Fibroblast of peridontal ligament (primary cell): ENCODE data around the gene PEA15.
A peak's percentile ranks its signal among the peaks of the same experiment; 100 is the strongest.

Source experiments
- DNase-seq: peaks from one replicate; pipeline ENCODE4 v3.0.0-alpha.2; 2010; ENCODE audit errors: extremely low read depth

Gene PEA15

GRCh38 chr1:160208557-160209320 is 3.6 kb downstream of the PEA15 start:
- DNase-seq, result no peak

DNA sequence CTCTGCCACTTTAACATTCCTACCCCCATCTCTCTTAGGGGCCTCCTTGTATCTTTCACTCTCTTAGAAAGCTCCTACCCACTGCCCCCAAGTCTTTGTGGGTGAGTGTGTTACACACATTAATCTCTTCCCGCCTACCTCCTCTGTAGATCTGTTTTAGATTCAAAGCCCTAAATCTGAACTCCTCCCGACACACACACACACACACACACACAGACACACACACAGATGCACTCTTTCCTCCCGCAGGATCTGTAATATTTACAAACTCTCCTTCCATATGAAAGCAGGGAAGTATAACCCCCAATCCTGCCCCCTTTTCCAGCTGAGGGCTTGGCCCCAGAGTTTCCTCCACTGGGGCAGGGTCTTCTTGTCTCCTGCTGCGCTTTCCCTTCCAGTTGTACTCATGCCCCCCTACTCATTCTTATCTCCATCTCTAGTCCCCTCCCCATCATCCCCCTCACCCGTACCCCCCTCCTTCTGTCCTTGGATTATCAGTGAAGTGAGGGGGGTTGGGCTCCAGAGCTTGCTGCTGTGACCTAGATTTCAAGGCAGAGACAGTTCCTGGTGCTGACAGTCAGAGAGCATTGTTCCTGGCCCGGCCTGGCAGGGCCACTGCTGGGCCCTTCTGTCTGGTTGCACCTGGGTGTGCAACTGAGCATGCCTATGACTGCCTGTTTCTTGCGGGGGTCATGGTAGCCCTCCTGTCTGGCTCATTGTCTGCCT is 4.3 kb downstream of the PEA15 start:
- peak; percentile 28 for DNase-seq

DNA sequence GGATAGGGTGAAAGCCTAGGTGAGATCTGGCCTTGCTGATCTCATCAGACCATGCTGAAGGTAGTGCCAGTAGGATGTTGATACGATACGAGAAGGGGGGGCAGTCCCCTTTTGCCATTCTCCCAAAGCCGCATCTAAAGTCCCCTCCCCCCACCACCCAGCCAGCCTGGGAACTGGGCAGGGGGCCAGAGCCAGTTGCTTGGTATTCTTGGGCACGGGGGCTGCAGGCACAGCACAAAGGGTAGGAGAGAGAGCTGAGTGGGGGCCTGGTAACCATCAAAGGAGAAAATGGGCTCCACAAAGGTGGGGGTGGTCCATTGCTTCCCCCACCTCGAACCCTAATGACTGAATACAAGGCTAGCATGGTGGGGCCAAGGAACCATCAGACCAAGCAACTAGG is 5.4 kb downstream of the PEA15 start:
- no peak for DNase-seq

DNA sequence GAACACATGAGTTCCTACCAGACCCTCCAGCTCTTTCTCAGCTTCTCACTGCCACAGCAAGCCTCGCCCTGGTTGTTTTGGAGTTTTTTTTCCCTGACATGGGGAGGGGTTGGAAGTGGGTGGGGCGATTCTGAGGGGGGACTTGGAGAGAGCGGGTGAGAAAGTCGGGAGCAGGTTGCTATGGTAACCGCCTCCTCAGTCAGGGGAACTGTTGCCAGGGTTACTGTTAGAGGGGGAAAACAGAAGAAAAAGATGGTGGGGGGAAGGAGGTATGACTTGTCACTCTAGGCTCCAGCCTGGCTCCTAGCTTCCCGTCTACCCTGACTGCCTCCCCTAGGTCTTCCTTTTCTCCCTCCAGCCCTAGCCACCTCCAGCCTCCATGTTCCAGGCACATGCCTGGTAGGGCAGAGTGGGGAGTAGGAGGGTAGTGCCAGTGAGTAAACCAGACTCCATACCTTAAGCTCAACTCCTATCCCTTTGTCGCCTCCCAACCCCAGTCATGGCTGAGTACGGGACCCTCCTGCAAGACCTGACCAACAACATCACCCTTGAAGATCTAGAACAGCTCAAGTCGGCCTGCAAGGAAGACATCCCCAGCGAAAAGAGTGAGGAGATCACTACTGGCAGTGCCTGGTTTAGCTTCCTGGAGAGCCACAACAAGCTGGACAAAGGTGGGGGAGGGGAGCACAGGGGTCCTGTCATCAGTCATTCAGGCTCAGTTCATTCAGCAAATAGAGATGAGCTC is 6.0 kb downstream of the PEA15 start:
- no peak for DNase-seq

DNA sequence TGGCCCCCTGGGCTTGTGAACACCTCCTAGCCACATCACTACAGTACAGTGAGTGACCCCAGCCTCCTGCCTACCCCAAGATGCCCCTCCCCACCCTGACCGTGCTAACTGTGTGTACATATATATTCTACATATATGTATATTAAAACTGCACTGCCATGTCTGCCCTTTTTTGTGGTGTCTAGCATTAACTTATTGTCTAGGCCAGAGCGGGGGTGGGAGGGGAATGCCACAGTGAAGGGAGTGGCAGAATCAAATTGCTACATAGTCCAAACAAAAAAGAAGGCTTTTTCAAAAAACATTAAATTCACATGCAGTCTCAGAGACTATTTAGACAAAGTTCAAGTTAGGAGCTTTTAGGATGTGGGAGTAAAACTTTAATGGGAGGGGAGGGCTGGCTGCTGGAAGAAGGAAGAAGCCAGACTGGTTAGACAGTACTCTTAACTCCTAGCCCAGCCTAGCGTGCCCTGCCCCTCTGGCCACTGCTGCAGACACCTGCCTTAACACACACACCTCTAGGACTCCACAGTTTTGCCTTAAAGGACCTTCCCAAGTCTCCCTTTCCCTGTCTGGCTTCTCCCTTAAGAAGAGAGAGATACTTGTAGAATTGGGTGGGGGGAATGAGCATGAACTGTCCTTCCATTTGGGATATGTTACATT is 9.4 kb downstream of the PEA15 start:
- DNase-seq, result no peak

- DNase-seq, result no peak
These were observed 11.1 kb downstream of the PEA15 start for GRCh38 chr1:160216301-160216700.

- DNase-seq, result peak; percentile 47
These were observed 12.4 kb downstream of the PEA15 start for GRCh38 chr1:160217481-160218051.

GRCh38 chr1:160219062-160219929 is 14.1 kb downstream of the PEA15 start:
- peak; percentile 87 for DNase-seq

- DNase-seq, result no peak
These were observed 15.1 kb downstream of the PEA15 start for GRCh38 chr1:160220301-160220700.

DNA sequence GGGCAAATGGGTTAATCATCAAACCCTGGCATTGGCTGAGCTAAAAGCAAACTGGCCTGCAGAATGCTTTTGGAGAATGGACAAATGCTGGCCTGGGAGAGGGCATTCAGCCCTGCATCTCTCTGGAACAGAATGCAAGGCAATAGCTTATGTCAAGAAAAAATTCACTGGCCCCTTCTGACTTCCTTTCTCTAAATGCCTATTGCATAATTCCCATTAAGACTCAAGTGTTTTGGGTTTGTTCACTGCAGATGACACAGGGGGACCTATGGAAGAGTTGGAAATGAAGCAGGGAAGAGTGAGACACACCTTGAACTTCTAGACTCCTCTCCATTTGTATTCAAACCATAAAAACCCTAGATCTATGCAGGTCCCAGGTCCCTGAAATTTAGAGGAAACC is 15.9 kb downstream of the PEA15 start:
- peak; percentile 8 for DNase-seq

DNA sequence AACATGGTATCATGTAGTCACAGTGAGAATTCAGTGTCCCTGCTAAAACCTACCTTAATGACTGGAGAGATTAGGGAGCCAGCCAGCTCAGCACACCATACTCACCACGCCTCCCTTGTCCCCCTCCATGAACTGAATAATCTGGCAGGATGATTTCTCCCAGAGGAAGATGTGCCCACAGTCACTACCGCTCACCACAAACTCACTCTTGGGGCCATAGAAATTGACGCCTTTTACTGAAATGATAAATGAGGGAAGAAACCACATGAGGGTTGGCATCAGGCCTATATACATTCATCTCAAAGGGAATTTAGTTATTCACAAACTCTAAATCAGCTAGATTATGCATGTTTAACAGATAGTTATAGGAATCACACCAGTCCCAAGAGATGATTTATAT is 17.4 kb downstream of the PEA15 start:
- no peak for DNase-seq

- no peak for DNase-seq
These were observed 19.4 kb downstream of the PEA15 start for GRCh38 chr1:160224606-160225005.

DNA sequence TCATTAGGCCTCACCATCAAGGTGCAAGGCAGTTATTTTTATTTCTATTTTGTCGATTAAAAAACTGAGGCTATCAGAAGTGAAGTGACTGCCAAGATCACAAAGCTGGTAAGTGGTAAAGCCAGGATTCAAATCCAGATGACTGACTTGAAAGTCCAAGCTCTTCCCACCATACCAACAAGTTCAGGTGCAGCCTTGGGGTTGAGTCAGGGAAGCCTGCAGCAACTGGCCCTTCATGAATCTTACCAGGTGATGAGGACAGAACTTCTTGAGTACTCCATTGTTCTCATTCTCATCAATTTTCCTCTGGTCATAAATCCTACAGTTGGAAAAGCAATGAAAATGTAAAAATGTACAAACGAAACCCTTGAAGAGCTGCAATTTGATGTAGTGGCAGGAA is 20.2 kb downstream of the PEA15 start:
- no peak for DNase-seq

- no peak for DNase-seq
These were observed 21.4 kb downstream of the PEA15 start for GRCh38 chr1:160226623-160227022.

GRCh38 chr1:160227034-160227433 is 21.9 kb downstream of the PEA15 start:
- no peak for DNase-seq

DNA sequence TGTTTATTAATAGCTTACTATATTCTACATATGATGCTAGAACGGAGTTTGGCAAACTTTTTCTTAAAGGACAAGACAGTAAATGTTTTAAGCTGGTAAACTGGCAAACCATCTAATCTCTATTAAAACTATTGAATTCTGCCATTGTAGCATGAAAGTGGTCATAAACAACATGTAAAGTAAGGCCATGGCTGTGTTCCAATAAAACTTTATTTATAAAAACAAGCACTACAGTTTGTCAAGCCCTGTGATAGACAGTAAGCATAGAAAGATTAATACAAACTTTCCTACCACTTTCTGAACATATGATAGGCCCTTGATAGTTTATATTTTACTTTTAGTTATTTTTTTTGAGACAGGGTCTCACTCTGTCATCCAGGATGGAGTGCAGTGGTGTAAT is 22.4 kb downstream of the PEA15 start:
- DNase-seq, result no peak

DNA sequence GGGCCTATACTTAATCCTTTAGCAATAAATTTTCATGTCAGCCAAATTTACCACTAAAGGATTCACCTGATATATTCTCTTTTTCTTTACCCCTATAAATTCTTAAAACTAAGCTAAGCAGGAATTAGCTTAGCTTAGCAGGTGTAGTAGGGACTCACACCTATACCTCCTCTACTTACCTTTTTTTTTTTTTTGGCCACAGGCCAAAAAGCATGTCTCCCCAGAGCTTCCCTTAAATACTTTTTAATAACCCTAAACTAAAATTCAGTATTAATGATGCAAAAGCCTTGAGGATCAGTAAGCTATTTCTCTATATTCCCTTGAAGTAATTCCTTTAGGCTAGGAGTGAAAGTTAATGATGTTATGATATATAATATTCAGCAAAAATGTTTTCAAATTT is 23.2 kb downstream of the PEA15 start:
- DNase-seq, result no peak

GRCh38 chr1:160232911-160233310 is 27.7 kb downstream of the PEA15 start:
- no peak for DNase-seq

DNA sequence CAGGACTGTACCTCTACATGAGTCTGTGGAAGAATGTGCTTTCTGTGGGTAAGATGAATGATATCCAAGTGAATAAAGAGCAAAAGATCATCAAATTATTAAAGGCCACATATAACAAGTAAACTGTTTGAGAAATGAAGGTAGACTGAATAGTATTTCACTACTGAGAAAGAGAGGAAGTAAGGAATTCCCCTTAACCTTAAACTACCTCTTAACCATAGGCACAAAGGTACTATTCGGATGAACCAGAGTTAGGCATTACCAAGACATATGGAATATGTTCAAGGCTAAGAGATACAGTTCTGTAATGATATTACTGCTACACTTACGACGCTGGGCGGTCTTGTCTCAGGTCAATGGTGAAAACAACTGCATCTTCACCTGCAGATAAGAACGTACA is 31.6 kb downstream of the PEA15 start:
- DNase-seq, result no peak

DNA sequence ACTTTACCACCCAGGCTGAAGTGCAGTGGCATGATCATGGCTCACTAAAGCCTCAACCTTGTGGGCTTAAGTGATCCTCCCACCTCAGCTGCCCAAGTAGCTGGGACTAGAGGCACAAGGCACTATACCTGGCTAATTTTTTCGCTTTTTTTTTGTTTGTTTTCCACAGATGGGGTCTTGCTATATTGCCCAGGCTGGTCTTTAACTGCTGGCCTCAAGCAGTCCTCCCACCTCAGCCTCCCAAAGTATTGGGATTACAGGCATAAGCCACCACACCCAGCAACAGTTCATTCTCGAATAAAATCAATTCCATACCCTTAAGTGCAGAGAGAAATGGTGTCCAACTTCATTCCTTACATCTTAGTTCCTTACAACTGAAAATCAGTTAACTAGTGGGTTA is 32.4 kb downstream of the PEA15 start:
- no peak for DNase-seq

DNA sequence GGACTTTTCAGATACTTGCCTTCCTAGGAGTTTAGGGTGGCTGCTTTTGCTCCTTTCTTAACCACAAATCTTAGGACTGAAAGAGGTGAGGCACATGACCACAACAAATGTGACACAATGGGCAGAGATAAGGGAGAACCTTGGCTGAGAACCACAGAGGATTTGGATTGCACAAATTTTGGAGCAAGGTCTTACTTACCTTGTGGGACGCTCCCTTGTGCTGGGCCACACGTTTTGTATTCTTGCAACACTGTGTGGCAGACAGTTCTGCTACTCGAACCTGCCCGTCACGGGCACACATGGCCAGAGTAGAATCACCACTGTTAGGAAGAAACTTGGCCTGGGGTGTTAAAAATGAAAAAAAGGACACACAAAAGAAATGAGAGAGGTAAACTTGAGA is 33.2 kb downstream of the PEA15 start:
- no peak for DNase-seq
